ENCODE measurements around the gene SH2D3A. TPM values are rescaled to one million over a fixed set of nuclear protein-coding genes. Genes with fewer than 3 reads are reported as not detected.

The SH2D3A gene
- total and polyA plus RNA-seq, 2 experiments from 2014 or later = 20.7 to 38.4 TPM

DNA sequence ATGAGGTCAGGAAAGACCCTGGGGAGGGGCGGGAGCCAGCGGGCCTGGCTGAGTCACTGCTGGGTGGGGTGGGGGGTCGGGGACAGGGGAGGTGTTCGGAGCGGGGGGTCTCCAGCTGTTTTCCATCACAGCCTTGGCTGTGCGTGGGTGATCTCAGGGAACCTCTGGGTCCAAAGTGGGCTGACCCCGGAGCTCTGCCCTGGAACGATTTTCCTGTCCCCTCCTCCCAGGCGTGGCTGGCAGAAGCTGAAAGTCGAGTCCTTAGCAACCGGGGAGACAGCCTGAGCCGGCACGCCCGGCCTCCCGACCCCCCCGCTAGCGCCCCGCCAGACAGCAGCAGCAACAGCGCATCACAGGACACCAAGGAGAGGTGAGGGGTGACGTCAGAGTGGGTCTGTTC is 17.2 kb downstream of the SH2D3A start:
- peaks cover 73% of the 10 kb centered on the region for H3K36me3 Mint-ChIP-seq (ENCODE audit: low read depth)
- no peak overlapping the region for H2AFZ ChIP-seq
- H3K36me3 ChIP-seq (ENCODE audit: insufficient read depth) = peaks cover 43% of the 10 kb centered on the region
- no peak overlapping the region for H3K27ac ChIP-seq (ENCODE audit: low read depth)
- peaks cover 15% of the 10 kb centered on the region for H3F3A ChIP-seq (replicated peaks; ENCODE audit: low read depth)
- no peak for ATAC-seq
- no peaks in the 10 kb centered on the region for H3K27me3 ChIP-seq (ENCODE audit: insufficient read depth)
- DNase-seq (ENCODE audit: low spot score) = no peak
- TF ChIP-seq EZH2 (IDR thresholded peaks at IDR 0.05; ENCODE audit: low read depth, unreplicated experiment) = no peak
- TF ChIP-seq ZNF331 (CRISPR knock-in tag; IDR thresholded peaks at IDR 0.05; ENCODE audit: low read depth) = no peak
- TF ChIP-seq STAT1 (IDR thresholded peaks at IDR 0.05; ENCODE audit: unreplicated experiment) = no peak
- no peak for TF ChIP-seq ZNF114 (CRISPR knock-in tag; IDR thresholded peaks at IDR 0.05)
- no peak for TF ChIP-seq NANOG (IDR thresholded peaks at IDR 0.05; ENCODE audit: borderline replicate concordance)
- TF ChIP-seq, protein P1, sequence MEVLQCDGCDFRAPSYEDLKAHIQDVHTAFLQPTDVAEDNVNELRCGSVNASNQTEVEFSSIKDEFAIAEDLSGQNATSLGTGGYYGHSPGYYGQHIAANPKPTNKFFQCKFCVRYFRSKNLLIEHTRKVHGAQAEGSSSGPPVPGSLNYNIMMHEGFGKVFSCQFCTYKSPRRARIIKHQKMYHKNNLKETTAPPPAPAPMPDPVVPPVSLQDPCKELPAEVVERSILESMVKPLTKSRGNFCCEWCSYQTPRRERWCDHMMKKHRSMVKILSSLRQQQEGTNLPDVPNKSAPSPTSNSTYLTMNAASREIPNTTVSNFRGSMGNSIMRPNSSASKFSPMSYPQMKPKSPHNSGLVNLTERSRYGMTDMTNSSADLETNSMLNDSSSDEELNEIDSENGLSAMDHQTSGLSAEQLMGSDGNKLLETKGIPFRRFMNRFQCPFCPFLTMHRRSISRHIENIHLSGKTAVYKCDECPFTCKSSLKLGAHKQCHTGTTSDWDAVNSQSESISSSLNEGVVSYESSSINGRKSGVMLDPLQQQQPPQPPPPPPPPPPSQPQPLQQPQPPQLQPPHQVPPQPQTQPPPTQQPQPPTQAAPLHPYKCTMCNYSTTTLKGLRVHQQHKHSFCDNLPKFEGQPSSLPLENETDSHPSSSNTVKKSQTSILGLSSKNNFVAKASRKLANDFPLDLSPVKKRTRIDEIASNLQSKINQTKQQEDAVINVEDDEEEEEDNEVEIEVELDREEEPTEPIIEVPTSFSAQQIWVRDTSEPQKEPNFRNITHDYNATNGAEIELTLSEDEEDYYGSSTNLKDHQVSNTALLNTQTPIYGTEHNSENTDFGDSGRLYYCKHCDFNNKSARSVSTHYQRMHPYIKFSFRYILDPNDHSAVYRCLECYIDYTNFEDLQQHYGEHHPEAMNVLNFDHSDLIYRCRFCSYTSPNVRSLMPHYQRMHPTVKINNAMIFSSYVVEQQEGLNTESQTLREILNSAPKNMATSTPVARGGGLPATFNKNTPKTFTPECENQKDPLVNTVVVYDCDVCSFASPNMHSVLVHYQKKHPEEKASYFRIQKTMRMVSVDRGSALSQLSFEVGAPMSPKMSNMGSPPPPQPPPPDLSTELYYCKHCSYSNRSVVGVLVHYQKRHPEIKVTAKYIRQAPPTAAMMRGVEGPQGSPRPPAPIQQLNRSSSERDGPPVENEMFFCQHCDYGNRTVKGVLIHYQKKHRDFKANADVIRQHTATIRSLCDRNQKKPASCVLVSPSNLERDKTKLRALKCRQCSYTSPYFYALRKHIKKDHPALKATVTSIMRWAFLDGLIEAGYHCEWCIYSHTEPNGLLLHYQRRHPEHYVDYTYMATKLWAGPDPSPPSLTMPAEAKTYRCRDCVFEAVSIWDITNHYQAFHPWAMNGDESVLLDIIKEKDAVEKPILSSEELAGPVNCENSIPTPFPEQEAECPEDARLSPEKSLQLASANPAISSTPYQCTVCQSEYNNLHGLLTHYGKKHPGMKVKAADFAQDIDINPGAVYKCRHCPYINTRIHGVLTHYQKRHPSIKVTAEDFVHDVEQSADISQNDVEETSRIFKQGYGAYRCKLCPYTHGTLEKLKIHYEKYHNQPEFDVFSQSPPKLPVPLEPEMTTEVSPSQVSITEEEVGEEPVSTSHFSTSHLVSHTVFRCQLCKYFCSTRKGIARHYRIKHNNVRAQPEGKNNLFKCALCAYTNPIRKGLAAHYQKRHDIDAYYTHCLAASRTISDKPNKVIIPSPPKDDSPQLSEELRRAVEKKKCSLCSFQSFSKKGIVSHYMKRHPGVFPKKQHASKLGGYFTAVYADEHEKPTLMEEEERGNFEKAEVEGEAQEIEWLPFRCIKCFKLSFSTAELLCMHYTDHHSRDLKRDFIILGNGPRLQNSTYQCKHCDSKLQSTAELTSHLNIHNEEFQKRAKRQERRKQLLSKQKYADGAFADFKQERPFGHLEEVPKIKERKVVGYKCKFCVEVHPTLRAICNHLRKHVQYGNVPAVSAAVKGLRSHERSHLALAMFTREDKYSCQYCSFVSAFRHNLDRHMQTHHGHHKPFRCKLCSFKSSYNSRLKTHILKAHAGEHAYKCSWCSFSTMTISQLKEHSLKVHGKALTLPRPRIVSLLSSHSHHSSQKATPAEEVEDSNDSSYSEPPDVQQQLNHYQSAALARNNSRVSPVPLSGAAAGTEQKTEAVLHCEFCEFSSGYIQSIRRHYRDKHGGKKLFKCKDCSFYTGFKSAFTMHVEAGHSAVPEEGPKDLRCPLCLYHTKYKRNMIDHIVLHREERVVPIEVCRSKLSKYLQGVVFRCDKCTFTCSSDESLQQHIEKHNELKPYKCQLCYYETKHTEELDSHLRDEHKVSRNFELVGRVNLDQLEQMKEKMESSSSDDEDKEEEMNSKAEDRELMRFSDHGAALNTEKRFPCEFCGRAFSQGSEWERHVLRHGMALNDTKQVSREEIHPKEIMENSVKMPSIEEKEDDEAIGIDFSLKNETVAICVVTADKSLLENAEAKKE (CRISPR knock-in tag; IDR thresholded peaks at IDR 0.05) = no peak
- TF ChIP-seq, protein P2, sequence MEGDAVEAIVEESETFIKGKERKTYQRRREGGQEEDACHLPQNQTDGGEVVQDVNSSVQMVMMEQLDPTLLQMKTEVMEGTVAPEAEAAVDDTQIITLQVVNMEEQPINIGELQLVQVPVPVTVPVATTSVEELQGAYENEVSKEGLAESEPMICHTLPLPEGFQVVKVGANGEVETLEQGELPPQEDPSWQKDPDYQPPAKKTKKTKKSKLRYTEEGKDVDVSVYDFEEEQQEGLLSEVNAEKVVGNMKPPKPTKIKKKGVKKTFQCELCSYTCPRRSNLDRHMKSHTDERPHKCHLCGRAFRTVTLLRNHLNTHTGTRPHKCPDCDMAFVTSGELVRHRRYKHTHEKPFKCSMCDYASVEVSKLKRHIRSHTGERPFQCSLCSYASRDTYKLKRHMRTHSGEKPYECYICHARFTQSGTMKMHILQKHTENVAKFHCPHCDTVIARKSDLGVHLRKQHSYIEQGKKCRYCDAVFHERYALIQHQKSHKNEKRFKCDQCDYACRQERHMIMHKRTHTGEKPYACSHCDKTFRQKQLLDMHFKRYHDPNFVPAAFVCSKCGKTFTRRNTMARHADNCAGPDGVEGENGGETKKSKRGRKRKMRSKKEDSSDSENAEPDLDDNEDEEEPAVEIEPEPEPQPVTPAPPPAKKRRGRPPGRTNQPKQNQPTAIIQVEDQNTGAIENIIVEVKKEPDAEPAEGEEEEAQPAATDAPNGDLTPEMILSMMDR (conservative IDR thresholded peaks at IDR 0.05; ENCODE audit: low read depth in 2 of 2) = no peak
- TF ChIP-seq, protein P3, sequence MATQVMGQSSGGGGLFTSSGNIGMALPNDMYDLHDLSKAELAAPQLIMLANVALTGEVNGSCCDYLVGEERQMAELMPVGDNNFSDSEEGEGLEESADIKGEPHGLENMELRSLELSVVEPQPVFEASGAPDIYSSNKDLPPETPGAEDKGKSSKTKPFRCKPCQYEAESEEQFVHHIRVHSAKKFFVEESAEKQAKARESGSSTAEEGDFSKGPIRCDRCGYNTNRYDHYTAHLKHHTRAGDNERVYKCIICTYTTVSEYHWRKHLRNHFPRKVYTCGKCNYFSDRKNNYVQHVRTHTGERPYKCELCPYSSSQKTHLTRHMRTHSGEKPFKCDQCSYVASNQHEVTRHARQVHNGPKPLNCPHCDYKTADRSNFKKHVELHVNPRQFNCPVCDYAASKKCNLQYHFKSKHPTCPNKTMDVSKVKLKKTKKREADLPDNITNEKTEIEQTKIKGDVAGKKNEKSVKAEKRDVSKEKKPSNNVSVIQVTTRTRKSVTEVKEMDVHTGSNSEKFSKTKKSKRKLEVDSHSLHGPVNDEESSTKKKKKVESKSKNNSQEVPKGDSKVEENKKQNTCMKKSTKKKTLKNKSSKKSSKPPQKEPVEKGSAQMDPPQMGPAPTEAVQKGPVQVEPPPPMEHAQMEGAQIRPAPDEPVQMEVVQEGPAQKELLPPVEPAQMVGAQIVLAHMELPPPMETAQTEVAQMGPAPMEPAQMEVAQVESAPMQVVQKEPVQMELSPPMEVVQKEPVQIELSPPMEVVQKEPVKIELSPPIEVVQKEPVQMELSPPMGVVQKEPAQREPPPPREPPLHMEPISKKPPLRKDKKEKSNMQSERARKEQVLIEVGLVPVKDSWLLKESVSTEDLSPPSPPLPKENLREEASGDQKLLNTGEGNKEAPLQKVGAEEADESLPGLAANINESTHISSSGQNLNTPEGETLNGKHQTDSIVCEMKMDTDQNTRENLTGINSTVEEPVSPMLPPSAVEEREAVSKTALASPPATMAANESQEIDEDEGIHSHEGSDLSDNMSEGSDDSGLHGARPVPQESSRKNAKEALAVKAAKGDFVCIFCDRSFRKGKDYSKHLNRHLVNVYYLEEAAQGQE (IDR thresholded peaks at IDR 0.05; ENCODE audit: unreplicated experiment) = no peak
- TF ChIP-seq POLR2AphosphoS5 (IDR thresholded peaks at IDR 0.05; ENCODE audit: low read depth) = no peak
- no peak for TF ChIP-seq CREB1 (CRISPR knock-in tag; IDR thresholded peaks at IDR 0.05; ENCODE audit: low read depth)
- no peak for TF ChIP-seq EZH2phosphoT487 (IDR thresholded peaks at IDR 0.05; ENCODE audit: unreplicated experiment)
- TF ChIP-seq, protein P4, sequence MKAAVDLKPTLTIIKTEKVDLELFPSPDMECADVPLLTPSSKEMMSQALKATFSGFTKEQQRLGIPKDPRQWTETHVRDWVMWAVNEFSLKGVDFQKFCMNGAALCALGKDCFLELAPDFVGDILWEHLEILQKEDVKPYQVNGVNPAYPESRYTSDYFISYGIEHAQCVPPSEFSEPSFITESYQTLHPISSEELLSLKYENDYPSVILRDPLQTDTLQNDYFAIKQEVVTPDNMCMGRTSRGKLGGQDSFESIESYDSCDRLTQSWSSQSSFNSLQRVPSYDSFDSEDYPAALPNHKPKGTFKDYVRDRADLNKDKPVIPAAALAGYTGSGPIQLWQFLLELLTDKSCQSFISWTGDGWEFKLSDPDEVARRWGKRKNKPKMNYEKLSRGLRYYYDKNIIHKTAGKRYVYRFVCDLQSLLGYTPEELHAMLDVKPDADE (IDR thresholded peaks at IDR 0.05) = no peak
- TF ChIP-seq JUNB (IDR thresholded peaks at IDR 0.05; ENCODE audit: unreplicated experiment) = no peak
- H3K4me3 ChIP-seq = no peak overlapping the region
- no peak overlapping the region for H3K4me2 ChIP-seq
- H3K27me3 Mint-ChIP-seq (ENCODE audit: insufficient read depth, low read depth, poor library complexity) = peaks cover 27% of the 10 kb centered on the region
- H3K9me2 ChIP-seq (ENCODE audit: insufficient read depth) = no peaks in the 10 kb centered on the region
- peaks cover 13% of the 10 kb centered on the region; the same call in 1 of the 2 replicates for H3K4me1 ChIP-seq (ENCODE audit: insufficient read depth)
- H3K4me1 Mint-ChIP-seq = peaks cover 3% of the 10 kb centered on the region; the same call in 1 of the 3 replicates
- no peaks in the 10 kb centered on the region for H3K79me2 ChIP-seq (replicated peaks; ENCODE audit: insufficient read depth)
- peaks cover 13% of the 10 kb centered on the region for H4K20me1 ChIP-seq (replicated peaks; ENCODE audit: insufficient read depth)
- H3K9me3 Mint-ChIP-seq = no peaks in the 10 kb centered on the region
- no peak overlapping the region for H3K27ac Mint-ChIP-seq
- no peak overlapping the region for H3K4me3 Mint-ChIP-seq

All from GM23338 (cell line).